NCI-H2196 treated with DMSO at 0.1 percent for 48 hours (cell line): ENCODE results near the gene SLF2.

Source experiments
- DNase-seq: peaks from one replicate; lab custom pipeline; 2025; ENCODE audit not compliant: unreplicated experiment; lab: John Stamatoyannopoulos, UW

Gene SLF2

GRCh38 chr10:100896876-100897461 lies 15.8 kb upstream of the SLF2 start:
- no peak for DNase-seq

GRCh38 chr10:100897976-100898375 lies 14.8 kb upstream of the SLF2 start:
- DNase-seq = no peak

GRCh38 chr10:100899171-100899570 lies 13.6 kb upstream of the SLF2 start:
- no peak for DNase-seq

GRCh38 chr10:100901051-100901450 lies 11.7 kb upstream of the SLF2 start:
- DNase-seq = no peak

GRCh38 chr10:100902622-100903021 lies 10.1 kb upstream of the SLF2 start:
- no peak for DNase-seq

GRCh38 chr10:100904917-100905316 lies 7.8 kb upstream of the SLF2 start:
- no peak for DNase-seq

GRCh38 chr10:100907175-100907574 lies 5.6 kb upstream of the SLF2 start:
- no peak for DNase-seq

GRCh38 chr10:100907773-100908363 lies 4.9 kb upstream of the SLF2 start:
- DNase-seq = no peak

GRCh38 chr10:100908378-100908777 lies 4.4 kb upstream of the SLF2 start:
- DNase-seq = no peak

GRCh38 chr10:100909501-100910263 lies 3.1 kb upstream of the SLF2 start:
- DNase-seq = no peak

GRCh38 chr10:100911472-100911871 lies 1.3 kb upstream of the SLF2 start:
- DNase-seq = no peak

- DNase-seq = no peak
Measured at GRCh38 chr10:100912013-100912604, 654 bp upstream of the SLF2 start.

GRCh38 chr10:100913470-100913865 lies 705 bp downstream of the SLF2 start:
- DNase-seq = no peak

GRCh38 chr10:100917071-100917470 lies 4.3 kb downstream of the SLF2 start:
- DNase-seq = no peak

GRCh38 chr10:100923580-100923979 lies 10.8 kb downstream of the SLF2 start:
- DNase-seq = no peak

GRCh38 chr10:100927266-100927665 lies 14.5 kb downstream of the SLF2 start:
- no peak for DNase-seq

GRCh38 chr10:100928039-100928438 lies 15.3 kb downstream of the SLF2 start:
- DNase-seq = no peak

- no peak for DNase-seq
Measured at GRCh38 chr10:100930368-100930767, 17.6 kb downstream of the SLF2 start.

- no peak for DNase-seq
Measured at GRCh38 chr10:100934084-100934659, 21.4 kb downstream of the SLF2 start.

- DNase-seq = no peak
Measured at GRCh38 chr10:100939763-100940344, 27.1 kb downstream of the SLF2 start.

GRCh38 chr10:100942229-100942628 lies 29.5 kb downstream of the SLF2 start:
- DNase-seq = no peak
